ENCODE results near the gene TARP.

DNA sequence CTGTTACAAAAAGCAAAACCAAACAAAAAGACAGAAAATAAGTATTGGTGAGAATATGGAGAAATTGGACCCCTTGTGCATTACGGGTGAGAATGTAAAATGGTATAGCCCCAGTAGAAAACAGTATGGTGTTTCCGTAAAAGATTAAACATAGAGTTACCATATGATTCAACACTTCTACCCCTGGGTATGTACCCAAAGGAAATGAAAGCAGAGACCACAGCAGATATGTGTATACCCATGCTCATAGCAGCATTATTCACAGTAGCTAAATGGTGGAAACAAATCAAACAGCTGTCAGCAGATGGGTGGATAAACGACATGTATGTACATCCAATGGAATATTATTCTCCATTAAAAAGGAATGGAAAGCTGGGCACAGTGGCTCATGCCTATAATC lies 53.0 kb downstream of the TARP start:
- TF ChIP-seq, protein P1, sequence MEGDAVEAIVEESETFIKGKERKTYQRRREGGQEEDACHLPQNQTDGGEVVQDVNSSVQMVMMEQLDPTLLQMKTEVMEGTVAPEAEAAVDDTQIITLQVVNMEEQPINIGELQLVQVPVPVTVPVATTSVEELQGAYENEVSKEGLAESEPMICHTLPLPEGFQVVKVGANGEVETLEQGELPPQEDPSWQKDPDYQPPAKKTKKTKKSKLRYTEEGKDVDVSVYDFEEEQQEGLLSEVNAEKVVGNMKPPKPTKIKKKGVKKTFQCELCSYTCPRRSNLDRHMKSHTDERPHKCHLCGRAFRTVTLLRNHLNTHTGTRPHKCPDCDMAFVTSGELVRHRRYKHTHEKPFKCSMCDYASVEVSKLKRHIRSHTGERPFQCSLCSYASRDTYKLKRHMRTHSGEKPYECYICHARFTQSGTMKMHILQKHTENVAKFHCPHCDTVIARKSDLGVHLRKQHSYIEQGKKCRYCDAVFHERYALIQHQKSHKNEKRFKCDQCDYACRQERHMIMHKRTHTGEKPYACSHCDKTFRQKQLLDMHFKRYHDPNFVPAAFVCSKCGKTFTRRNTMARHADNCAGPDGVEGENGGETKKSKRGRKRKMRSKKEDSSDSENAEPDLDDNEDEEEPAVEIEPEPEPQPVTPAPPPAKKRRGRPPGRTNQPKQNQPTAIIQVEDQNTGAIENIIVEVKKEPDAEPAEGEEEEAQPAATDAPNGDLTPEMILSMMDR (IDR thresholded peaks at IDR 0.05) = no peak
- TF ChIP-seq POLR2A (IDR thresholded peaks at IDR 0.05) = no peak
